Measurements from ENCODE around the gene GCLC.

- TF ChIP-seq CTCF (IDR thresholded peaks at IDR 0.05) (no peak), NR2C2 (CRISPR knock-in tag; IDR thresholded peaks at IDR 0.05) (no peak), MYBL2 (CRISPR knock-in tag; IDR thresholded peaks at IDR 0.05) (no peak), ATF2 (CRISPR knock-in tag; IDR thresholded peaks at IDR 0.05; ENCODE audit: borderline replicate concordance, low read depth) (no peak)
- TF ChIP-seq, protein P1, sequence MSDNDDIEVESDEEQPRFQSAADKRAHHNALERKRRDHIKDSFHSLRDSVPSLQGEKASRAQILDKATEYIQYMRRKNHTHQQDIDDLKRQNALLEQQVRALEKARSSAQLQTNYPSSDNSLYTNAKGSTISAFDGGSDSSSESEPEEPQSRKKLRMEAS (CRISPR knock-in tag; IDR thresholded peaks at IDR 0.05) = no peak
These were observed 83.2 kb downstream of the GCLC start for GRCh38 chr6:53461696-53462095.

All from WTC11 (cell line).